H1 (cell line): ENCODE results near the gene STK11. TPM values are rescaled to one million over a fixed set of nuclear protein-coding genes. Genes with fewer than 3 reads are reported as not detected.

Experiments
- BACH1 ChIP-seq: IDR thresholded peaks from 2 replicates; pipeline ENCODE4 v1.6.1; 2012; ENCODE audit warnings: low read length, improper control_type of control experiment
- BRCA1 ChIP-seq: IDR thresholded peaks from 2 replicates; pipeline ENCODE4 v1.6.1; 2012; ENCODE audit warnings: low read depth, low read length, improper control_type of control experiment
- CEBPB ChIP-seq: IDR thresholded peaks from 2 replicates; pipeline ENCODE4 v1.6.1; 2012; ENCODE audit warnings: low read depth, low read length
- HDAC6 ChIP-seq: IDR thresholded peaks from one replicate; pipeline ENCODE4 v1.7.1; 2012; ENCODE audit warnings: low read depth, mild to moderate bottlenecking, inconsistent platforms, low read length, moderate library complexity
- RXRA ChIP-seq: IDR thresholded peaks from 2 replicates; pipeline ENCODE4 v1.6.1; 2011; ENCODE audit warnings: low read depth, mild to moderate bottlenecking, low read length, moderate library complexity; ENCODE audit not compliant: insufficient read depth
- SIRT6 ChIP-seq: IDR thresholded peaks from one replicate; pipeline ENCODE4 v1.7.1; 2012; ENCODE audit warnings: low read length, inconsistent platforms
- SP1 ChIP-seq: IDR thresholded peaks from 2 replicates; pipeline ENCODE4 v1.6.1; 2011; ENCODE audit warnings: low read depth, low read length
- SP2 ChIP-seq: IDR thresholded peaks from 2 replicates; pipeline ENCODE4 v1.6.1; 2012; ENCODE audit warnings: mild to moderate bottlenecking, low read length, inconsistent platforms
- polyA plus RNA-seq, 7 experiments: library from polyadenylated mRNA; depleted of rRNA in 3 of 7; stranded (reverse) in 5 of 7; unstranded in 2 of 7; fragments of >200 nt in 5 of 7; fragments of 200-250 nt in 2 of 7; gene quantifications; 1 replicate in 5 of 7; 2 replicates in 1 of 7; 4 replicates in 1 of 7; pipeline versions ENCODE4 v1.2.1 to v1.2.3, GENCODE V29; 2011 to 2013; ENCODE audit warnings: missing spikeins in 2 of 7, mixed read lengths in 2 of 7
- total RNA-seq: library from RNA; stranded (reverse); fragmentation: NEBNext Ultra II Directional; extraction: Animal tissue kit (Norgen Biotek cat#: 25700); gene quantifications from 2 replicates; pipeline ENCODE4 v1.2.1, GENCODE V29; 2021

The STK11 gene
- total and polyA plus RNA-seq, 2 of the 8 experiments (the other 6 are each of a cell fraction or from before 2014, with no cell fraction given): 45.3 to 70.7 TPM

DNA sequence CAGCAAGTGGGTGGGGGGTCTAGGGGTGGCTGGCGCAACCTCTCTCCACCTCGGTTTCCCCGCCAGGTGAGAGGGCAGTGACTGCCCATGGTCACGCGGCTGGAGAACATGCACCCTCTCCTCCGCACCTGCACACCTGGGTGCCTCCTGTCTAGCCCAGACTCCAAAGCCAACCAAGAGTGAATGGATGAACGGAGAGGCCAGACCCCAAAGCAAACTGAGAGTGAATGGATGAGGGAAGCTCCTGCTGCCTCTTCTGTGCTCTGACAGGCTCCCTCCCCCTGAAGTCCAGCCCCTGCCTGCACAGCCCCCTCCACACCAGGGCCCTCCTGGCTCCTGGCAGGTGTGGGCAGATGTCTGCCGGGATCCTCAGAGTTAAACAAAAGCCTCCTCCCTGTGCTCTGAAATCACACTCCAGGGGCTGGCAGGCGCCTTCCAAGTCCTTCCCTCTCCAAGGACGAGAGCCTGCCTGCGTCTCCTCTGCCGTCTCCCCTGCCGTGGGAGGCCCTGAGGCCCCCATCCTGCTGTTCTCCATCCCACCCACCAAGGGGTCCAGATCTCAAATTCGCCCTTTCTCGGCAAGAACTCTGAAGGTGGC is 33.7 kb upstream of the STK11 start (continued):
- TF ChIP-seq RXRA: no peak
- TF ChIP-seq HDAC6: no peak
- no peak for TF ChIP-seq BACH1
- no peak for TF ChIP-seq SP2
- no peak for TF ChIP-seq SIRT6
- TF ChIP-seq CEBPB: no peak
- TF ChIP-seq SP1: no peak
- no peak for TF ChIP-seq BRCA1
